GM21381 (cell line): ENCODE measurements around the gene SMAD3.

Source experiments
- ATAC-seq: cut with Tn5 transposase; IDR thresholded peaks from one replicate; pipeline ENCODE4 v1.9.1; 2021; ENCODE audit warnings: mild to moderate bottlenecking, moderate library complexity; ENCODE audit not compliant: unreplicated experiment

Gene SMAD3

GRCh38 chr15:67176195-67176971 is 111.0 kb downstream of the SMAD3 start:
- no peak for ATAC-seq

- ATAC-seq, result no peak
Measured at GRCh38 chr15:67177752-67178151, 112.3 kb downstream of the SMAD3 start.

- ATAC-seq, result no peak
Measured at GRCh38 chr15:67178569-67179210, 113.3 kb downstream of the SMAD3 start.

- ATAC-seq, result no peak
Measured at GRCh38 chr15:67179411-67179995, 114.1 kb downstream of the SMAD3 start.

GRCh38 chr15:67180035-67180434 is 114.6 kb downstream of the SMAD3 start:
- ATAC-seq, result no peak

- ATAC-seq, result no peak
Measured at GRCh38 chr15:67180514-67181191, 115.3 kb downstream of the SMAD3 start.

GRCh38 chr15:67181221-67181639 is 115.8 kb downstream of the SMAD3 start:
- no peak for ATAC-seq

- ATAC-seq, result no peak
Measured at GRCh38 chr15:67183443-67184169, 118.2 kb downstream of the SMAD3 start.

GRCh38 chr15:67184208-67184925 is 119.0 kb downstream of the SMAD3 start:
- no peak for ATAC-seq

GRCh38 chr15:67185051-67185450 is 119.6 kb downstream of the SMAD3 start:
- ATAC-seq, result no peak

- ATAC-seq, result no peak
Measured at GRCh38 chr15:67185621-67186225, 120.3 kb downstream of the SMAD3 start.

- ATAC-seq, result no peak
Measured at GRCh38 chr15:67186226-67186649, 120.8 kb downstream of the SMAD3 start.

GRCh38 chr15:67186688-67187087 is 121.3 kb downstream of the SMAD3 start:
- no peak for ATAC-seq

GRCh38 chr15:67187351-67187854 is 122.0 kb downstream of the SMAD3 start:
- no peak for ATAC-seq

GRCh38 chr15:67188551-67189218 is 123.3 kb downstream of the SMAD3 start:
- no peak for ATAC-seq

GRCh38 chr15:67189326-67190051 is 124.1 kb downstream of the SMAD3 start:
- ATAC-seq, result no peak

GRCh38 chr15:67190326-67190725 is 124.9 kb downstream of the SMAD3 start:
- ATAC-seq, result no peak

GRCh38 chr15:67190813-67191212 is 125.4 kb downstream of the SMAD3 start:
- no peak for ATAC-seq
